ENCODE results near the gene TTC33. TPM values are rescaled to one million over a fixed set of nuclear protein-coding genes. Genes with fewer than 3 reads are reported as not detected.

The TTC33 gene
- total and polyA plus RNA-seq, 2 donors (not counting 1 experiment from before 2014, with no cell fraction given), result 2.1 to 15.8 TPM

- CTCF ChIA-PET, result no interaction called here
- Histone ChIP-seq H3K27ac (ENCODE audit: low read length in 2 of 2) (no peak overlapping the region), H2AFZ (ENCODE audit: insufficient read depth, low read depth, low read length, poor library complexity, severe bottlenecking) (no peak overlapping the region), H3K9ac (ENCODE audit: low read length) (no peak overlapping the region), H3K36me3 (replicated peaks in 1 of 2; ENCODE audit: control extremely low read depth in 1 of 2, control insufficient read depth in 1 of 2, extremely low read depth in 1 of 2, insufficient read depth in 2 of 2, low read length in 1 of 2) (no peaks in the 10 kb centered on the region), H4K20me1 (ENCODE audit: control insufficient read depth, insufficient read depth, low read length, poor library complexity, severe bottlenecking) (peaks cover 81% of the 10 kb centered on the region), H3K9me3 (ENCODE audit: control extremely low read depth in 1 of 3, control insufficient read depth in 2 of 3, insufficient read depth in 1 of 3, low read length in 2 of 3) (peaks cover 0 to 4% (median 0%) of the 10 kb centered on the region in 3 donors), H3K27me3 (replicated peaks in 1 of 4; ENCODE audit: control extremely low read depth in 1 of 4, control insufficient read depth in 3 of 4, insufficient read depth in 4 of 4, low read length in 3 of 4) (no peaks in the 10 kb centered on the region), H3K4me3 (ENCODE audit: control extremely low read depth in 1 of 5, extremely low read depth in 1 of 5, insufficient read depth in 1 of 5, low read depth in 2 of 5, low read length in 4 of 5) (no peak overlapping the region), H3K4me1 (ENCODE audit: control insufficient read depth in 2 of 2, insufficient read depth in 2 of 2, low read length in 2 of 2) (no peaks in the 10 kb centered on the region), H3K79me2 (ENCODE audit: control insufficient read depth, insufficient read depth, low read length) (peaks cover 93% of the 10 kb centered on the region), H3K4me2 (replicated peaks; ENCODE audit: low read depth, low read length, poor library complexity, severe bottlenecking) (no peak overlapping the region)
- no peak for ATAC-seq (ENCODE audit: low read depth)
- no peak for TF ChIP-seq EZH2 (IDR thresholded peaks at IDR 0.05; ENCODE audit: borderline replicate concordance, insufficient read depth, low read depth, low read length, poor library complexity, severe bottlenecking)
- TF ChIP-seq CTCF (IDR thresholded peaks at IDR 0.05), result no peak
- DNase-seq, result no peak
- no peaks in the 10 kb centered on the region for H3K9me3 Mint-ChIP-seq (ENCODE audit: insufficient read depth)
- WGBS (ENCODE audit: insufficient coverage), result no CpG with 5 or more reads among the region's 1 CpG
- H3K27me3 Mint-ChIP-seq, result no peaks in the 10 kb centered on the region
- POLR2A ChIA-PET, result no interaction called here
- peaks cover 33% of the 10 kb centered on the region for H3K4me1 Mint-ChIP-seq
- H3K27ac Mint-ChIP-seq, result no peak overlapping the region
- intact Hi-C loops (cut with micrococcal nuclease), result no loop called here
- no peak overlapping the region for H3K4me3 Mint-ChIP-seq
Observed at GRCh38 chr5:40784916-40785315, 29.2 kb upstream of the TTC33 start.

- no peaks in the 10 kb centered on the region for H3K4me1 ChIP-seq (ENCODE audit: control insufficient read depth in 2 of 2, insufficient read depth in 2 of 2, low read length in 2 of 2)
- H3K27ac Mint-ChIP-seq, result no peak overlapping the region
- CTCF ChIA-PET, result no interaction called here
- 100% methylated on average over 1 of the region's 1 CpG for WGBS (ENCODE audit: insufficient coverage)
- H3K36me3 ChIP-seq (replicated peaks in 1 of 2; ENCODE audit: control extremely low read depth in 1 of 2, control insufficient read depth in 1 of 2, extremely low read depth in 1 of 2, insufficient read depth in 2 of 2, low read length in 1 of 2), result no peaks in the 10 kb centered on the region
- no peaks in the 10 kb centered on the region for H3K27me3 ChIP-seq (replicated peaks in 1 of 4; ENCODE audit: control extremely low read depth in 1 of 4, control insufficient read depth in 3 of 4, insufficient read depth in 4 of 4, low read length in 3 of 4)
- ATAC-seq (ENCODE audit: low read depth) (no peak), DNase-seq (no peak)
- H3K4me3 Mint-ChIP-seq, result no peak overlapping the region
- no peaks in the 10 kb centered on the region for H3K9me3 Mint-ChIP-seq (ENCODE audit: insufficient read depth)
- TF ChIP-seq CTCF (IDR thresholded peaks at IDR 0.05) (no peak), EZH2 (IDR thresholded peaks at IDR 0.05; ENCODE audit: borderline replicate concordance, insufficient read depth, low read depth, low read length, poor library complexity, severe bottlenecking) (no peak)
- H2AFZ ChIP-seq (ENCODE audit: insufficient read depth, low read depth, low read length, poor library complexity, severe bottlenecking), result no peak overlapping the region
- intact Hi-C loops (cut with micrococcal nuclease), result no loop called here
- no peak overlapping the region for H3K4me3 ChIP-seq (ENCODE audit: control extremely low read depth in 1 of 5, extremely low read depth in 1 of 5, insufficient read depth in 1 of 5, low read depth in 2 of 5, low read length in 4 of 5)
- no peak overlapping the region for H3K4me2 ChIP-seq (replicated peaks; ENCODE audit: low read depth, low read length, poor library complexity, severe bottlenecking)
- peaks cover 27% of the 10 kb centered on the region for H3K4me1 Mint-ChIP-seq
- H3K79me2 ChIP-seq (ENCODE audit: control insufficient read depth, insufficient read depth, low read length), result peaks cover 93% of the 10 kb centered on the region
- no peaks in the 10 kb centered on the region for H3K27me3 Mint-ChIP-seq
- H3K9ac ChIP-seq (ENCODE audit: low read length), result no peak overlapping the region
- peaks cover 0 to 4% (median 0%) of the 10 kb centered on the region in 3 donors for H3K9me3 ChIP-seq (ENCODE audit: control extremely low read depth in 1 of 3, control insufficient read depth in 2 of 3, insufficient read depth in 1 of 3, low read length in 2 of 3)
- H4K20me1 ChIP-seq (ENCODE audit: control insufficient read depth, insufficient read depth, low read length, poor library complexity, severe bottlenecking), result peaks cover 84% of the 10 kb centered on the region
- no peak overlapping the region for H3K27ac ChIP-seq (ENCODE audit: low read length in 2 of 2)
- POLR2A ChIA-PET, result no interaction called here
Observed at GRCh38 chr5:40784027-40784653, 28.4 kb upstream of the TTC33 start.
